ENCODE measurements around the gene SETD1A. TPM values are rescaled to one million over a fixed set of nuclear protein-coding genes. Genes with fewer than 3 reads are reported as not detected.

The SETD1A gene
- polyA plus RNA-seq = 0.27 and 0.34 TPM in 2 replicates

DNA sequence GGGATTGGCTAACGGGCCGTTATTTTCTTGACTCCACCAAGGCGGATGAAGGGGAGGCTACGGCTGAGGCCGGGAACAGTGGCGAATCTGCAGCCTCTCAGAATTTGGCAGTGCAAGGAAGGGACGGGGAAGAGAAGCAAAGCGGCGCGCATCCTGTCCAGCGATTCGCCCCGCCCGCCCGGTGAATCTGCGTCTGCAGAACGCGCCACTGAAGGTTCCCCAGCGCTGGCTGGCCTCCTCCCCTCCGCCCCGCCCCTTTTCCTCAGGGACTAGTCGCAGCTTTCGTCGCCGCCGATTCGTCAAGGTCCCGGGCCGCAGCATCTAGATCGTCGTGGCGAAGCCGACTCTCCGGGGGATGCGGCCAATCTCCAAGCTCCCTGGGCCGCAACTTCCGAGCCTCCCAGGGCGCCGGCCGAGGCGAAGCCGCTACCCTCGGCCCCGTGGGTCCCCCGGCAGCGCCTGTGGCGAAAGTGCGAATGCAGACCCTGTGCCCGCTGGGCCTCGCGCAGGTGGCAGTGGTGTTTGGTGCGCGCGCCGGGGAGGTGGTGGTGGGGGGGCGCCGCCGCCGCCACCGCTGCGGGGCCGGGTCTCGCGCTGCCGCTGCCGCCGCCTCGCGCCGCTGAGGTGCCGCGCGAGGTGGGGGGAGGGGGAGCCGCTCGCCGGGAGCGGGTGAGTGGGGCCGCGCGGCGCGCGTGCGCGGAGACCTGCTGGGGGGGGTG is at the start of gene SETD1A:
TSS of gene SETD1A (plus strand) at position 299 of the 719 bp plus-strand sequence. CDS start 978 bp downstream, outside the sequence.

DNA sequence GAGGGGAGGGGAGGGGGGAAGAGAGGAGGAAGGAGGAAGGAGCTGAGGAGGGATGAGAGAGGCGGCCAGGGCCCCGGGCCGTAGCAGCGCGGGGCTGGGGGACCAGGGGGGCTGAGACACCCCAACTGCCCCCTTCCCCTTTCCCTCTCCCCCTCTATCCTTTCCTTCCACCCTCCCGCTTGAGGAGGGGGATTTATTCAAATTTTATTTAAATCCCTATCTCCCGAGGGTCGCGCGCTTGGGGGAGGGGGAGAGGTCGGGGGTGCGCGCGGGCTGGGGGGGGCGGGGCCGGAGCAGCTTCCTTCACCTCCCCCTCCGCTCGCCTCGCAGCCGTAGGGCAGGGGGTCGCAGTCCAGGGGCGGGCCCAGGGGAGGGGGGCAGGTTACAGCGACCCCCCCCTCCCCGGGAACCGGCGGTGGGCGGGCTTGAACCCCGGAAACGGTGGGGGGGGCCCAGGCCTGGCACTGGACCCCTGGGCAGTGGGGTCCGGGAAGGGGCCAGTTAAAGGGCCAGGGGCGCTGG is 33.9 kb upstream of the SETD1A start, which contains the start of gene FBXL19:
TSS of gene FBXL19 (plus strand) at position 19 of the 522 bp plus-strand sequence. CDS start 2,183 bp downstream, outside the sequence.

DNA sequence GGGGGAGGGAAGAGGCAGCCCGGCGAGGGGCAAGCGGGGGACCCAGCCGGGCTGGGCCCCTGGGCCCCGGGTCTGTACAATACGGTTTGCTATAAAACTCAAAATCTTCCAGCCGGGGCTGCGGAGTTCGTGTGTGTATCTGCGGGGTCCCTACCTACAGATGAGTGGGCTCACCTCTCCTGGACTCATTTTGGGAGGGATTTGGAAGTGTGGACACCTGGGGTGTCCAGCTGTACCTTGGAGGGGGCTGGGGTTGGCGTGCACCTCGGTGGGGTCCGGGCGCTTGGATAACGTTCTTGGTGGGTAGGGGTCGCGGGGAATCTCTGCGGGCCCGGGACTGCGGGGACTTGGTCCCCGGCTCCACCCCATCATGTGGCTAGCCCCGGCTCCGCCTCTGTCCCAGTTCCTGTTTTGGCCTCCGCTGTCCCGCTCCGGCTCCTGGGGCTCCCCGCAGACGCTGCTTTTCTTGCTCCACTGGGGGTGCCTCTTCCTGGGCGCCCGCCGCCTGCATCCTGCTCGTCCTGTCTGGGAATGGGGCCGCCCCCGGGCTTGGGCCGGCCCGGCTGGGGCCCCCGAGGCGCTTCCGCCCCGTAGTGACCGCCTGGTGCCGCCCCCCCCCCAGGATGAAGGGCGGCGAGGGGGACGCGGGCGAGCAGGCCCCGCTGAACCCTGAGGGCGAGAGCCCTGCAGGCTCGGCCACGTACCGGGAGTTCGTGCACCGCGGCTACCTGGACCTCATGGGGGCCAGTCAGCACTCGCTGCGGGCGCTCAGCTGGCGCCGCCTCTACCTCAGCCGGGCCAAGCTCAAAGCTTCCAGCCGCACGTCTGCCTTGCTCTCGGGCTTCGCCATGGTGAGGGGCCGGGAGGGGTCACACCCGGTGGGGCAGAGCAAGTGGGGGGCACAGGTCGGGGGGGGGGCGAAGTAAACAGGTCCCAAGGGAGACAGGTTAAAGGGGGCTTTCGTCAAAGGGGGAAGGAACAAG is 8.6 kb upstream of the SETD1A start, which contains the start of gene ORAI3:
TSS of gene ORAI3 (plus strand) at position 402 of the 983 bp plus-strand sequence. CDS start at position 624, 222 bp downstream.

DNA sequence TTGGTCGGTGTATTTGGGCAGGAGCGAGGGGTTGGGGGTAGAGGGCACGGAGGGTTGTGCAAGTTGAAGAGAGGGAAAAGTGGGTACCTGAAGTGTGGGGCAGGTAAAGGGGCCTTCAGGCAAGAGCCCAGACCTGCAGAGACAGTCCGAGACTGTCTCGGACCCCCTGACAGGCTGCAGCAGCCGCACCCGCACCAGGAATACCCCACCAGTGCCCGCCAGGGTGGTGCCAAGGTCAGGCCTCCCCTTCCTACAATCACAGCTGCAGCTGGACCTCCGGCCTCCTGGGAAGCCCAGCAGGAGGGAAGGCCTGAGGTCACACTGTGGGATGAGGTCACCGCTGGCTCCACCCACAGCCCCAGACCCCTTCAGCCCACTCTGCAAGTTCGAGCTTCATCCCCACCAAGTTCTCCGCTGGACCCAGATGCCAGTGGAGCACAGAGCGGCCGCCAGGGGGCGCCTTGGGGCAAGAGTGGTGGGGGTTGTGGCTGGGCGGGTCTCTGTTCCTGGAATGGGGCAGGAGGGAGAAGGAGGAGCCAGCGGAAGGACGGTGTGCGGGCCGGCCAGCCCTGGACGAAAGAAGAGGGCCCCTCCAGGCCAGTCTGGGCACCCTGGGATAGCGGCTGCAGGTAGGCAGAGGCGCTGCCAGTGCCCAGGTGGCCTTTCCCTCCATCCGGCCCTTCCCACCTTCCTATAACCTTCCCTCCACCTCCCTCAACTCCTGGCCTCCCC is 27.3 kb downstream of the SETD1A start, which contains the start of gene HSD3B7:
TSS of gene HSD3B7 (plus strand) at position 539 of the 732 bp plus-strand sequence. CDS start 452 bp downstream, outside the sequence.

DNA sequence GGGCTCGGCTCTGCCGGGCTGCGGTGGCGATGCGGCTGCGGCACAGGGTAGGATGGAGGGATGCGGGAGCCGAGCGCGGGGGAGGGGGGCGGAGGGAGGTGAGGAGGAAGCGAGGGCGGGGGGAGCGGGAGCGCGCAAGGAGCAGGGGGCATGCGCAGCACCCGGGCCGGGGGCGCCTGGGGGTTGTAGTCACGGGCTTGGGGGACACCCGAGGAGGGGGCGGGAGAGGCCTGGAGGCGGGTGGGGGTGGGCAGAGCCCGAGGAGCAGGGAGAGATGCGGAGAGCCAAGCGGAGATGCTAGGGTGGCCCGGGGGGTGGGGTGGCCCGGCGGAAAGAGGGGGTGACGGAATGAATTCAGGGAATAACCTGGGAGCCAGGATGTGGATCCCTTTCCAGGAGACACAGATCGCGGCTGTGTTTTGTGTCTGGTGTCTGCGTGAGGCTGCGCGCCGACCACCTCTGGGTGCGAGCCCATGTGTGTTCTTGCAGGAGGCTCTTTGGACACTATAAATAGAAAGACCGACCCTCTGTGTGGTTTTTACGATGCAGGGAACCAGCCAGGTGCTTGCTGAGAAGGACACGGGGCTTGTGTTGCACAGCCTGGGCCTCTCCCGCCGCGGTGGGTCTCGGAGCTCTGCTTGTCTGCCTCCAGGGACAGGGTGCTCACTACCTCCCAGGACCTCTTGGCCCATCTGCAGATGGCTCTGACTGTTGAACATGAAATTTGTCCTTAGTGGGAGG is 53.2 kb downstream of the SETD1A start, which contains the start of gene STX1B:
TSS of gene STX1B (minus strand) at position 54 of the 741 bp plus-strand sequence. CDS start 242 bp downstream, outside the sequence.

DNA sequence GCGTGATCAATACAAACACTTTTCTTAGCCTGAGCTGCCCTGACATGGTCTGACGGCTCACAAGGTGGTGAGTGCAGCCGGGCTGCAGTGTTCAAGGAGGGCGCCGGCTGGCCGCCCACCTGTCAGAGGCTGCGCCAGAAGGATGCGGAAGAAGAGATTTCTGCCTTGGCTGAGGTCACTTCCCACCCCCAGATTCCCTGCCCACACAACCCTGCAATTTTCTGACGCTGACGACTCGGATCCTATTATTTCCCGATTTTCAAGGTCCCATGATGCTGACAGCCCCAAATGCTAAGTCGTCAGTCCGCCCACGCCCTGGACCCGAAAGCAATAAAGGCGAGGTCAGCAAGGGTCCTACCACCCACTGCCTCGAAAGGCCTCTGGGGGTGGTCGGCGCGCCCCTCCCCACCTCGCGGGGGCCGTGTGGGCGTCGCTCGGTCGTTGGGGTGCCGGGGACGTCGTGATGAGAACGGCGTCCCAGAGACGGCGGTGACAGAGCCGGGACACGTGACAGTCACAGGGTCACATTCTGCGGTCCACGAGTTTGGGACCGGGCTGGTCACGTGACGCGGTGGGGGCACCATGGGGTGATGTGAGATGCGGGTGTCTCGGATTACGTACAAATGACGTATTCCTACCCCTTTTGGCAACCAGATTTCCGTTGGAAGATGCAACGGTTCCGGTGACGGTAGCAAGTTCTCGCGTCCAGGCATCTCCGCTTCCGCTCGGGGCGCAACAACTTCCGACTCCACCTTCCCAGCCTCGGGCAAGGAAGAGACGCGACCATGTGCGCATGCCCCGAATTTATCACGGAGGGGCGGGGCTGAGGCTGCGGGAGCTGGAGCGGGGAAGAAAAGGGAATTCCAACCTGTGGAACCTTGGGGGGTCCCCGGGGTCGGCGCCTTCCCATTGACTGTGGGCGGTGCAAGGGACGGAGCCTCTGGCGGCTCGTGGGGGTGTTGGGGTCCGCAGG is 75.5 kb downstream of the SETD1A start, which contains the start of gene STX4:
TSS of gene STX4 (plus strand) at position 823 of the 973 bp plus-strand sequence. CDS start 248 bp downstream, outside the sequence.

Other genes with a start within 250 kb of the SETD1A start
- gene PHKG2, start 209.3 kb upstream of the SETD1A start, polyA plus RNA-seq = 18.5 and 19.1 TPM in 2 replicates
- 0.87 and 6.6 TPM in 2 replicates for gene CFAP119, start 195.7 kb upstream of the SETD1A start, polyA plus RNA-seq
- gene RNF40, start 195.4 kb upstream of the SETD1A start, polyA plus RNA-seq = 21.7 and 28.7 TPM in 2 replicates
- 0.67 and 1.4 TPM in 2 replicates for gene ZNF629, start 170.5 kb upstream of the SETD1A start, polyA plus RNA-seq
- 2.1 and 3.7 TPM in 2 replicates for gene BCL7C, start 63.7 kb upstream of the SETD1A start, polyA plus RNA-seq
- gene CTF1, start 61.1 kb upstream of the SETD1A start, polyA plus RNA-seq = 0.15 TPM in 1 of 2 replicates, not detected in the other
- 0.52 TPM in 1 of 2 replicates, not detected in the other for gene FBXL19, start 34.2 kb upstream of the SETD1A start, polyA plus RNA-seq
- 58.6 and 83.0 TPM in 2 replicates for gene ORAI3, start 8.7 kb upstream of the SETD1A start, polyA plus RNA-seq
- not detected in 2 replicates for gene HSD3B7, start 27.5 kb downstream of the SETD1A start, polyA plus RNA-seq
- gene STX1B, start 52.9 kb downstream of the SETD1A start, polyA plus RNA-seq = 2.5 and 3.0 TPM in 2 replicates
- 15.6 and 16.6 TPM in 2 replicates for gene STX4, start 75.8 kb downstream of the SETD1A start, polyA plus RNA-seq
- gene ZNF668, start 116.5 kb downstream of the SETD1A start, polyA plus RNA-seq = 0.11 TPM in 1 of 2 replicates, not detected in the other
- gene ZNF646, start 116.7 kb downstream of the SETD1A start, polyA plus RNA-seq = 0.20 and 0.43 TPM in 2 replicates
- not detected in 2 replicates for gene PRSS53, start 131.2 kb downstream of the SETD1A start, polyA plus RNA-seq
- 47.0 and 48.3 TPM in 2 replicates for gene VKORC1, start 137.0 kb downstream of the SETD1A start, polyA plus RNA-seq
- 8.4 and 10.6 TPM in 2 replicates for gene BCKDK, start 150.6 kb downstream of the SETD1A start, polyA plus RNA-seq
- 16.0 and 16.5 TPM in 2 replicates for gene KAT8, start 159.9 kb downstream of the SETD1A start, polyA plus RNA-seq
- not detected in 2 replicates for gene PRSS8, start 178.0 kb downstream of the SETD1A start, polyA plus RNA-seq
- gene PRSS36, start 192.3 kb downstream of the SETD1A start, polyA plus RNA-seq = 0.43 and 1.8 TPM in 2 replicates
- 41.0 and 45.9 TPM in 2 replicates for gene FUS, start 222.4 kb downstream of the SETD1A start, polyA plus RNA-seq
- 0.41 TPM in 1 of 2 replicates, not detected in the other for gene PYCARD, start 245.0 kb downstream of the SETD1A start, polyA plus RNA-seq

Measured in Purkinje cell (primary cell).